SH-SY5Y (cell line): ENCODE results near the gene EPC2.

Source experiments
- GATA2 ChIP-seq: IDR thresholded peaks from 2 replicates; pipeline ENCODE4 v1.6.1; 2011; ENCODE audit warnings: mild to moderate bottlenecking, low read depth, low read length
- GATA3 ChIP-seq: IDR thresholded peaks from 2 replicates; pipeline ENCODE4 v1.6.1; 2011; ENCODE audit warnings: low read depth, mild to moderate bottlenecking, low read length, moderate library complexity

- no peak for TF ChIP-seq GATA2
- no peak for TF ChIP-seq GATA3
Measured at GRCh38 chr2:148681443-148681842, 36.9 kb downstream of the EPC2 start.
